HepG2 (cell line): ENCODE measurements around the gene TRIM37. TPM values are rescaled to one million over a fixed set of nuclear protein-coding genes. Genes with fewer than 3 reads are reported as not detected.
A peak's percentile ranks its signal among the peaks of the same experiment; 100 is the strongest.

Source experiments
- ATAC-seq: fragments of 200-7000 bp; cut with Tn5 transposase; 3 replicates; pipeline ENCODE4 v1.9.1; 2020; ENCODE audit warnings: mild to moderate bottlenecking, moderate library complexity
- BruUV-seq: library from RNA; stranded (reverse); fragments of 400-500 nt; replicated peaks from 2 replicates; lab custom pipeline; 2021; lab: Mats Ljungman, UMichigan
- CTCF ChIA-PET: fragments of 300-600 bp; formaldehyde crosslinking; extraction: SDS; loops from one replicate; lab custom pipeline; 2021; ENCODE audit warnings: low total read pairs, inconsistent platforms, low intra/inter-chr PET ratio; lab: Yijun Ruan, JAX
- POLR2A ChIA-PET: fragments of 350-600 bp; sonication (Branson Sonifier 250); formaldehyde crosslinking; loops from one replicate; lab custom pipeline; 2020; ENCODE audit warnings: antibody characterized with exemption, inconsistent platforms; lab: Yijun Ruan, JAX
- DNase-seq: peaks from one replicate; pipeline ENCODE4 v3.0.0-alpha.2; 2015; ENCODE audit warnings: low spot score
- FAIRE-seq: peaks from 3 replicates; lab custom pipeline; 2011; peaks lifted over from hg19 to GRCh38; lab: Jason Lieb, UNC
- H2AFZ ChIP-seq: one replicate; pipeline ENCODE4 v1.6.1; 2011; ENCODE audit warnings: low read length, inconsistent platforms
- H3K27ac ChIP-seq: fragments of 300-600 bp; 3 replicates; pipeline ENCODE4 v1.8.0; 2011; ENCODE audit warnings: mixed run types, mild to moderate bottlenecking, mixed read lengths, low read length, inconsistent platforms; ENCODE audit not compliant: insufficient read depth; ENCODE audit errors: extremely low read length
- H3K27me3 ChIP-seq, 2 experiments: fragments of 200-600 bp in 1 of 2; 2 replicates in 1 of 2; 3 replicates in 1 of 2; pipeline versions ENCODE4 v1.6.0 to v1.8.0; 2011; ENCODE audit warnings: low read length in 2 of 2, mild to moderate bottlenecking in 2 of 2, moderate library complexity in 2 of 2, inconsistent platforms in 1 of 2; ENCODE audit not compliant: insufficient read depth in 2 of 2, control insufficient read depth in 1 of 2
- H3K36me3 ChIP-seq, 2 experiments: fragments of 200-600 bp in 1 of 2; replicated peaks in 1 of 2; 2 replicates in 1 of 2; 3 replicates in 1 of 2; pipeline versions ENCODE4 v1.5.1 to v1.8.0; 2011; ENCODE audit warnings: low read length in 2 of 2, inconsistent platforms in 1 of 2; ENCODE audit not compliant: insufficient read depth in 2 of 2, control insufficient read depth in 1 of 2
- H3K4me1 ChIP-seq: 2 replicates; pipeline ENCODE4 v1.5.1; 2012; ENCODE audit warnings: low read length, inconsistent platforms; ENCODE audit not compliant: insufficient read depth
- H3K4me2 ChIP-seq: 2 replicates; pipeline ENCODE4 v1.6.0; 2011; ENCODE audit warnings: low read depth, low read length, inconsistent platforms
- H3K4me3 ChIP-seq, 3 experiments: fragments of 200-600 bp in 1 of 3; sonication (generic), shearing (Covaris generic) in 1 of 3; replicated peaks in 1 of 3; 2 replicates each; pipeline ENCODE4 v1.5.1; 2011 to 2016; ENCODE audit warnings: low read length in 3 of 3, inconsistent platforms in 2 of 3, low read depth in 2 of 3, mild to moderate bottlenecking in 2 of 3, control low read depth in 1 of 3, mixed read lengths in 1 of 3; ENCODE audit not compliant: insufficient read depth in 1 of 3
- H3K79me2 ChIP-seq: one replicate; pipeline ENCODE4 v1.6.1; 2011; ENCODE audit warnings: low read length, inconsistent platforms; ENCODE audit not compliant: insufficient read depth
- H3K9ac ChIP-seq: 2 replicates; pipeline ENCODE4 v1.6.0; 2011; ENCODE audit warnings: mild to moderate bottlenecking, low read depth, low read length, inconsistent platforms; ENCODE audit not compliant: insufficient read depth
- H3K9me3 ChIP-seq: 2 replicates; pipeline ENCODE4 v1.5.1; 2012; ENCODE audit warnings: mild to moderate bottlenecking, low read length
- H4K20me1 ChIP-seq: 2 replicates; pipeline ENCODE4 v1.6.0; 2011; ENCODE audit warnings: inconsistent platforms, mild to moderate bottlenecking, low read length, moderate library complexity; ENCODE audit not compliant: insufficient read depth
- HOXA7 ChIP-seq: sonication (generic); formaldehyde crosslinking; IDR thresholded peaks from 2 replicates; pipeline ENCODE4 v1.8.1; 2022; ENCODE audit warnings: mild to moderate bottlenecking, missing genetic modification reagents, moderate library complexity
- KDM6A ChIP-seq: IDR thresholded peaks from 2 replicates; pipeline ENCODE4 v1.6.1; 2016; ENCODE audit warnings: low read depth
- MAFF ChIP-seq: IDR thresholded peaks from 2 replicates; pipeline ENCODE4 v1.6.1; 2011; ENCODE audit warnings: low read depth, low read length, improper control_type of control experiment
- MAFK ChIP-seq, 2 experiments: IDR thresholded peaks in 1 of 2; conservative IDR thresholded peaks in 1 of 2; 2 replicates each; pipeline ENCODE4 v1.6.1; 2011; ENCODE audit warnings: improper control_type of control experiment in 2 of 2, low read length in 2 of 2
- WGBS: methylation state at CpG from one replicate; pipeline ENCODE4 v1.1.6; 2017; ENCODE audit warnings: low lambda C conversion rate; 5-methylcytosine and 5-hydroxymethylcytosine counted together
- in situ Hi-C: cut with HindIII; loops from 2 replicates; pipeline ENCODE4 v1.10.0; 2017; ENCODE audit warnings: low pct_unique_long_range_greater_than_20kb; ENCODE audit not compliant: extremely low pct_ligation_motif_present
- intact Hi-C: fragments of 100-400 bp; cut with micrococcal nuclease; formaldehyde crosslinking; loops from one replicate; pipeline ENCODE4 v1.10.0; 2022; ENCODE audit not compliant: unreplicated experiment
- polyA plus RNA-seq, 8 experiments: library from polyadenylated mRNA; depleted of rRNA in 3 of 8; stranded (reverse) in 7 of 8; unstranded in 1 of 8; fragments of >200 nt; fragmentation: Illumina TruSeq in 4 of 8; extraction: Trizol in 4 of 8; gene quantifications; 2 replicates each; pipeline versions ENCODE4 v1.2.1 to v1.2.3, GENCODE V29; 2011 to 2016; ENCODE audit warnings: low read depth in 4 of 8, missing spikeins in 1 of 8, mixed read lengths in 1 of 8; ENCODE audit not compliant: insufficient read depth in 1 of 8
- total RNA-seq, 5 experiments: library from RNA; depleted of rRNA; stranded (reverse); fragments of >200 nt; fragmentation: Illumina TruSeq; extraction: Trizol; gene quantifications; 2 replicates each; pipeline ENCODE4 v1.2.3, GENCODE V29; 2016; ENCODE audit warnings: low read depth in 1 of 5
- TF ChIP-seq, protein P1 (sequence below): sonication (generic); formaldehyde crosslinking; IDR thresholded peaks from 2 replicates; pipeline ENCODE4 v1.8.0; 2022; ENCODE audit warnings: missing genetic modification reagents, mild to moderate bottlenecking, inconsistent platforms, borderline replicate concordance
- TF ChIP-seq, protein P2 (sequence below): IDR thresholded peaks from 2 replicates; pipeline ENCODE4 v1.6.1; 2016; ENCODE audit warnings: low read depth, borderline replicate concordance
- TF ChIP-seq, protein P3 (sequence below): sonication (generic); formaldehyde crosslinking; IDR thresholded peaks from 2 replicates; pipeline ENCODE4 v1.5.0; 2020; ENCODE audit warnings: mild to moderate bottlenecking, missing genetic modification reagents, borderline replicate concordance
- TF ChIP-seq, protein P4 (sequence below): fragments of 450-650 bp; IDR thresholded peaks from 2 replicates; pipeline ENCODE4 v1.6.1; 2017

Gene TRIM37
- total and polyA plus RNA-seq, 2 of the 13 experiments (the other 11 are each of a cell fraction or from before 2014, with no cell fraction given): 12.4 to 39.1 TPM

DNA sequence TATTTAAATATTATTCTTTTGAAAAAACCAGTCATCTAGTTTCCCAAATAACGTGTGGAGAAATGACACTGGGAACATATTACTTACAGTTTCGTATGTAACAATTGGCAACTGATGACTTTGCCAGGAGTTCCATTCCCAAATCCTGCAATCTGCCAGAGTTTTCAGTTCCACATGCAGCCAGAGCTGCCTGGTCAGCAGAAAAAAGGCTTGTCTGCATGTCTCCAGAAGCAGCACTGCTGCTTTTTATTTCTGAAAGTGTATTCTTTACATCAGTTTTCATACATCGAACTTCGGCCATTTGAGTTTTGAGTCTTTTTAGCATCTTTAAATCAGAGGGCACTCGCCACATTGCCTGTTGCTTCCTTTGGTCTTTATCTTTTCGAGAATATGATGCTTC is 78.4 kb downstream of the TRIM37 start:
- H3K36me3 ChIP-seq: peaks cover 6 to 23% of the 10 kb centered on the region in 2 experiments
- BruUV-seq: no TSS peak
- H3K79me2 ChIP-seq: no peaks in the 10 kb centered on the region
- no peaks in the 10 kb centered on the region for H3K27me3 ChIP-seq
- H3K9me3 ChIP-seq: no peaks in the 10 kb centered on the region
- no peak overlapping the region for H3K4me3 ChIP-seq
- no peak overlapping the region for H2AFZ ChIP-seq
- H3K27ac ChIP-seq: no peak overlapping the region
- H3K4me1 ChIP-seq: no peaks in the 10 kb centered on the region
- ChIA-PET POLR2A (no interaction called here), CTCF (no interaction called here)
- FAIRE-seq: no peak
- intact Hi-C loops (no loop called here), in situ Hi-C loops (no loop called here)
- no peak overlapping the region for H3K9ac ChIP-seq
- WGBS: 96% methylated on average over 6 of the region's 6 CpGs
- TF ChIP-seq MAFF: peak; percentile 21; the same call in 1 of the 2 replicates
- TF ChIP-seq, protein P1, sequence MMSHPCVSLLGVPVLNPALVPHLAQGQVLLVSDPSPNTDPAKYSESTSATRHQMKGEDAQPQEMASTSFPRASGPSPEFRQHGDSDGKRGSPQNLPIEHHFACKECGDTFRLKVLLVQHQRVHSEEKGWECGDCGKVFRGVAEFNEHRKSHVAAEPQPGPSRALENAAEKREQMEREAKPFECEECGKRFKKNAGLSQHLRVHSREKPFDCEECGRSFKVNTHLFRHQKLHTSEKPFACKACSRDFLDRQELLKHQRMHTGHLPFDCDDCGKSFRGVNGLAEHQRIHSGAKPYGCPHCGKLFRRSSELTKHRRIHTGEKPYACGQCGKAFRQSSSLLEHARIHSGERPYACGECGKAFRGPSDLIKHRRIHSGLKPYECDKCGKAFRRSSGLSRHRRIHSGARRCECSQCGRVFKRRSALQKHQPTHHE (CRISPR knock-in tag): no peak
- peak; percentile 55 to 67; a peak in 3 of 4 replicates for TF ChIP-seq MAFK (conservative IDR thresholded peaks at IDR 0.05 in 1 of 2, IDR thresholded peaks at IDR 0.05 in 1 of 2; ENCODE audit: low read length in 2 of 2)
- ATAC-seq: no peak
- no peak for DNase-seq
- no peak overlapping the region for H3K4me2 ChIP-seq
- H4K20me1 ChIP-seq: no peaks in the 10 kb centered on the region

DNA sequence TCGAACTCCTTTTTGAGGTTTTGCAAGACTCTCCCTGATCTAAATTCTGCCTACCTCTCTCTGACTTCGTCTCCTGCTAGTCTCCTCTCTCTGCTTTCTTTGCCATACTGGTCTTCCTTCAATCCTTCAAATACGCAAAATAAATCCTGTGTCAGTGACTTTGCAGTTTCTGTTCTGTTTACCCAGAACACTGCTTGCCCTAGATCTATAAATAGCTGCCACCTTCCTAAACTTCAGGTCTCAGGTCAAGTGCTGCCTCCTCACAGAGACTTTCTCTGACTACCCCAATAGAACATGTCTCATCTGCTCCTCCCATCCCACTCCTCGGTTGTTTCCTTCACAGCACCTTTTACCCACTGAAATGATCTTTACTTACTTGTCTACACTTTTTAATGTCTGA is 78.9 kb downstream of the TRIM37 start:
- no peak for FAIRE-seq
- intact Hi-C loops: no loop called here
- WGBS: 93% methylated on average over 4 of the region's 4 CpGs

More for the DNA sequence above, 78.9 kb downstream of the TRIM37 start:
- DNase-seq (no peak), ATAC-seq (no peak)
- Histone ChIP-seq H3K9ac (no peak overlapping the region), H3K36me3 (peaks cover 6 to 23% of the 10 kb centered on the region in 2 experiments), H3K4me2 (no peak overlapping the region), H3K27ac (no peak overlapping the region), H2AFZ (no peak overlapping the region), H3K79me2 (no peaks in the 10 kb centered on the region)
- POLR2A ChIA-PET: no interaction called here
- TF ChIP-seq KDM6A (CRISPR knock-in tag) (no peak), HOXA7 (no peak)
- TF ChIP-seq, protein P2, sequence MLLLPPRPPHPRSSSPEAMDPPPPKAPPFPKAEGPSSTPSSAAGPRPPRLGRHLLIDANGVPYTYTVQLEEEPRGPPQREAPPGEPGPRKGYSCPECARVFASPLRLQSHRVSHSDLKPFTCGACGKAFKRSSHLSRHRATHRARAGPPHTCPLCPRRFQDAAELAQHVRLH: no peak
- TF ChIP-seq, protein P3, sequence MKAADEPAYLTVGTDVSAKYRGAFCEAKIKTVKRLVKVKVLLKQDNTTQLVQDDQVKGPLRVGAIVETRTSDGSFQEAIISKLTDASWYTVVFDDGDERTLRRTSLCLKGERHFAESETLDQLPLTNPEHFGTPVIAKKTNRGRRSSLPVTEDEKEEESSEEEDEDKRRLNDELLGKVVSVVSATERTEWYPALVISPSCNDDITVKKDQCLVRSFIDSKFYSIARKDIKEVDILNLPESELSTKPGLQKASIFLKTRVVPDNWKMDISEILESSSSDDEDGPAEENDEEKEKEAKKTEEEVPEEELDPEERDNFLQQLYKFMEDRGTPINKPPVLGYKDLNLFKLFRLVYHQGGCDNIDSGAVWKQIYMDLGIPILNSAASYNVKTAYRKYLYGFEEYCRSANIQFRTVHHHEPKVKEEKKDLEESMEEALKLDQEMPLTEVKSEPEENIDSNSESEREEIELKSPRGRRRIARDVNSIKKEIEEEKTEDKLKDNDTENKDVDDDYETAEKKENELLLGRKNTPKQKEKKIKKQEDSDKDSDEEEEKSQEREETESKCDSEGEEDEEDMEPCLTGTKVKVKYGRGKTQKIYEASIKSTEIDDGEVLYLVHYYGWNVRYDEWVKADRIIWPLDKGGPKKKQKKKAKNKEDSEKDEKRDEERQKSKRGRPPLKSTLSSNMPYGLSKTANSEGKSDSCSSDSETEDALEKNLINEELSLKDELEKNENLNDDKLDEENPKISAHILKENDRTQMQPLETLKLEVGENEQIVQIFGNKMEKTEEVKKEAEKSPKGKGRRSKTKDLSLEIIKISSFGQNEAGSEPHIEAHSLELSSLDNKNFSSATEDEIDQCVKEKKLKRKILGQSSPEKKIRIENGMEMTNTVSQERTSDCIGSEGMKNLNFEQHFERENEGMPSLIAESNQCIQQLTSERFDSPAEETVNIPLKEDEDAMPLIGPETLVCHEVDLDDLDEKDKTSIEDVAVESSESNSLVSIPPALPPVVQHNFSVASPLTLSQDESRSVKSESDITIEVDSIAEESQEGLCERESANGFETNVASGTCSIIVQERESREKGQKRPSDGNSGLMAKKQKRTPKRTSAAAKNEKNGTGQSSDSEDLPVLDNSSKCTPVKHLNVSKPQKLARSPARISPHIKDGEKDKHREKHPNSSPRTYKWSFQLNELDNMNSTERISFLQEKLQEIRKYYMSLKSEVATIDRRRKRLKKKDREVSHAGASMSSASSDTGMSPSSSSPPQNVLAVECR (CRISPR knock-in tag): no peak
- TF ChIP-seq, protein P4, sequence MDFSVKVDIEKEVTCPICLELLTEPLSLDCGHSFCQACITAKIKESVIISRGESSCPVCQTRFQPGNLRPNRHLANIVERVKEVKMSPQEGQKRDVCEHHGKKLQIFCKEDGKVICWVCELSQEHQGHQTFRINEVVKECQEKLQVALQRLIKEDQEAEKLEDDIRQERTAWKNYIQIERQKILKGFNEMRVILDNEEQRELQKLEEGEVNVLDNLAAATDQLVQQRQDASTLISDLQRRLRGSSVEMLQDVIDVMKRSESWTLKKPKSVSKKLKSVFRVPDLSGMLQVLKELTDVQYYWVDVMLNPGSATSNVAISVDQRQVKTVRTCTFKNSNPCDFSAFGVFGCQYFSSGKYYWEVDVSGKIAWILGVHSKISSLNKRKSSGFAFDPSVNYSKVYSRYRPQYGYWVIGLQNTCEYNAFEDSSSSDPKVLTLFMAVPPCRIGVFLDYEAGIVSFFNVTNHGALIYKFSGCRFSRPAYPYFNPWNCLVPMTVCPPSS: no peak
- TF ChIP-seq, all 625 proteins: peak for 0
- CTCF ChIA-PET: no interaction called here
- no TSS peak for BruUV-seq
- in situ Hi-C loops: no loop called here
- Histone ChIP-seq H3K27me3 (no peaks in the 10 kb centered on the region), H3K4me3 (no peak overlapping the region), H3K4me1 (no peaks in the 10 kb centered on the region), H3K9me3 (no peaks in the 10 kb centered on the region), H4K20me1 (no peaks in the 10 kb centered on the region)
